Smooth muscle cell (in vitro differentiated cells): Measurements from ENCODE around the gene PDE11A. TPM values are rescaled to one million over a fixed set of nuclear protein-coding genes. Genes with fewer than 3 reads are reported as not detected.

ENCODE experiments used
- DNase-seq: peaks from one replicate; lab custom pipeline; 2025; ENCODE audit not compliant: unreplicated experiment; lab: John Stamatoyannopoulos, UW
- H2AFZ ChIP-seq: fragments of 200-600 bp; sonication (generic); 2 replicates; pipeline ENCODE4 v1.6.0; 2016; ENCODE audit warnings: antibody characterized with exemption, low read depth, mild to moderate bottlenecking
- H3F3A ChIP-seq: fragments of 200-600 bp; sonication (generic); 2 replicates; pipeline ENCODE4 v1.6.0; 2017; ENCODE audit warnings: antibody characterized with exemption, low read depth
- H3K27ac ChIP-seq: fragments of 200-600 bp; sonication (generic); 2 replicates; pipeline ENCODE4 v1.5.1; 2016; ENCODE audit warnings: low read depth, mild to moderate bottlenecking
- H3K27me3 ChIP-seq: fragments of 200-600 bp; sonication (generic); 2 replicates; pipeline ENCODE4 v1.6.1; 2016; ENCODE audit warnings: low read depth, mild to moderate bottlenecking
- H3K36me3 ChIP-seq: fragments of 200-600 bp; sonication (generic); 2 replicates; pipeline ENCODE4 v1.5.1; 2016; ENCODE audit warnings: low read depth
- H3K4me1 ChIP-seq: fragments of 200-600 bp; sonication (generic); 2 replicates; pipeline ENCODE4 v1.5.1; 2016; ENCODE audit warnings: low read depth
- H3K4me2 ChIP-seq: fragments of 200-600 bp; sonication (generic); 2 replicates; pipeline ENCODE4 v1.6.0; 2016; ENCODE audit warnings: mild to moderate bottlenecking
- H3K4me3 ChIP-seq: fragments of 200-600 bp; sonication (generic); 2 replicates; pipeline ENCODE4 v1.5.1; 2016; ENCODE audit warnings: mild to moderate bottlenecking
- H3K79me2 ChIP-seq: fragments of 200-600 bp; sonication (generic); 2 replicates; pipeline ENCODE4 v1.6.0; 2016; ENCODE audit warnings: low read depth, mild to moderate bottlenecking
- H3K9ac ChIP-seq: fragments of 200-600 bp; sonication (generic); 2 replicates; pipeline ENCODE4 v1.6.0; 2016; ENCODE audit warnings: low read depth
- H3K9me3 ChIP-seq: fragments of 200-600 bp; sonication (generic); replicated peaks from 2 replicates; pipeline ENCODE4 v1.5.1; 2016; ENCODE audit warnings: low read depth
- H4K20me1 ChIP-seq: fragments of 200-600 bp; sonication (generic); 2 replicates; pipeline ENCODE4 v1.6.0; 2016; ENCODE audit warnings: low read depth
- WGBS: methylation state at CpG from one replicate; pipeline ENCODE4 v1.1.7; 2016; ENCODE audit warnings: low lambda C conversion rate; 5-methylcytosine and 5-hydroxymethylcytosine counted together
- polyA plus RNA-seq: library from polyadenylated mRNA; unstranded; fragments of >200 nt; fragmentation: Nextera tagmentation; extraction: Ambion mirVana; gene quantifications from 2 replicates; pipeline ENCODE4 v1.2.1, GENCODE V29; 2016
- total RNA-seq: library from RNA; depleted of rRNA; stranded (reverse); fragments of >200 nt; gene quantifications from 2 replicates; pipeline ENCODE4 v1.2.3, GENCODE V29; 2014
- TF ChIP-seq, protein P1 (sequence below): fragments of 200-600 bp; sonication (generic); IDR thresholded peaks from 2 replicates; pipeline ENCODE4 v1.5.1; 2017; ENCODE audit warnings: borderline replicate concordance, mild to moderate bottlenecking, antibody characterized with exemption; ENCODE audit not compliant: insufficient read depth, poor library complexity, severe bottlenecking

PDE11A gene
- total and polyA plus RNA-seq, 2 experiments from 2014 or later: under 0.01 TPM; not detected in 1

DNA sequence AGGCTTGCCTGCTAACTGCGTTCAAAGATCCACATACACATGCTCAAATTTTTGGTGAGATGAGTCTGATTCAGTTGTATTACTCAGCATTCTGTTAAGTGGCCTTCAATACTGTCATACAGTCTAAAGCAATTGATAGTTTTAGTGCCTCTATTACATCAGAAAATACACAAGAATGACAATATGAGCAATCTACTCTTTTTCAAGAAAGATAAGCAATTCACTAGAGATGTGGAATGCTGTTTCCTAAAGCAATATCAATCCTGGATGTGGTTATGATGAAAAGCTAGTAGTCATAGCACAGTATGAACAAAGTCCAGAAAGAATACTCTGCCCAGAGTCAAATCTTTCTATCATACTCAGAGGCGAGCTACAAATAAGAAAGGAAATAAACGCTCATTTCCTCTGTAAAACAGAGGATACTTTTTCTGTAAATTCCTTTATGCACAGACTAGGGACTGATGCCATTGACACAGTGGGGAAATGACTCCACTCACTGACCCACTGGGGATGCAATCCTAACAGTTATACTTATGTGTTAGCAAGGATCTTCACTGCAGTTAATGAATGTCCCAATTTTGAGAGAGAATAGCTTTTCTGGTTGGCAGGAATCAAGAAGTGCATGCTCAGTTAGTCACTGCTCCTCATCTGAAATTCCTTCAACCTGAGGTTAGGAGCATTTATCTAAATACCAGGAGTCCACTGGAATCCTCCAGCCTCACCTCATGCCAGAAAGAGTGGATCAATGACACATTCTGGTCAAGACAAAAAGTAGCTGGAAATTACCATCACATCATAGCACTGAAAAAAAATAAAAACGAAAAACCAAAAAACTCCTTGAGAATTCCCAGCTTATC is 83.3 kb downstream of the PDE11A start:
- no peaks in the 10 kb centered on the region for H3K27me3 ChIP-seq
- no peak overlapping the region for H3K9ac ChIP-seq
- peak overlapping the region; percentile 58 for H3K27ac ChIP-seq
- H3K9me3 ChIP-seq: no peaks in the 10 kb centered on the region
- no peaks in the 10 kb centered on the region for H3K4me1 ChIP-seq
- H3K36me3 ChIP-seq: no peaks in the 10 kb centered on the region
- H4K20me1 ChIP-seq: no peaks in the 10 kb centered on the region
- no peaks in the 10 kb centered on the region for H3K79me2 ChIP-seq
- H3K4me2 ChIP-seq: no peak overlapping the region
- H3K4me3 ChIP-seq: no peak overlapping the region
- no peak for DNase-seq
- WGBS: 75% methylated on average over 4 of the region's 4 CpGs
- TF ChIP-seq, protein P1, sequence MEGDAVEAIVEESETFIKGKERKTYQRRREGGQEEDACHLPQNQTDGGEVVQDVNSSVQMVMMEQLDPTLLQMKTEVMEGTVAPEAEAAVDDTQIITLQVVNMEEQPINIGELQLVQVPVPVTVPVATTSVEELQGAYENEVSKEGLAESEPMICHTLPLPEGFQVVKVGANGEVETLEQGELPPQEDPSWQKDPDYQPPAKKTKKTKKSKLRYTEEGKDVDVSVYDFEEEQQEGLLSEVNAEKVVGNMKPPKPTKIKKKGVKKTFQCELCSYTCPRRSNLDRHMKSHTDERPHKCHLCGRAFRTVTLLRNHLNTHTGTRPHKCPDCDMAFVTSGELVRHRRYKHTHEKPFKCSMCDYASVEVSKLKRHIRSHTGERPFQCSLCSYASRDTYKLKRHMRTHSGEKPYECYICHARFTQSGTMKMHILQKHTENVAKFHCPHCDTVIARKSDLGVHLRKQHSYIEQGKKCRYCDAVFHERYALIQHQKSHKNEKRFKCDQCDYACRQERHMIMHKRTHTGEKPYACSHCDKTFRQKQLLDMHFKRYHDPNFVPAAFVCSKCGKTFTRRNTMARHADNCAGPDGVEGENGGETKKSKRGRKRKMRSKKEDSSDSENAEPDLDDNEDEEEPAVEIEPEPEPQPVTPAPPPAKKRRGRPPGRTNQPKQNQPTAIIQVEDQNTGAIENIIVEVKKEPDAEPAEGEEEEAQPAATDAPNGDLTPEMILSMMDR: no peak
- no peak overlapping the region for H2AFZ ChIP-seq
- H3F3A ChIP-seq: no peaks in the 10 kb centered on the region

DNA sequence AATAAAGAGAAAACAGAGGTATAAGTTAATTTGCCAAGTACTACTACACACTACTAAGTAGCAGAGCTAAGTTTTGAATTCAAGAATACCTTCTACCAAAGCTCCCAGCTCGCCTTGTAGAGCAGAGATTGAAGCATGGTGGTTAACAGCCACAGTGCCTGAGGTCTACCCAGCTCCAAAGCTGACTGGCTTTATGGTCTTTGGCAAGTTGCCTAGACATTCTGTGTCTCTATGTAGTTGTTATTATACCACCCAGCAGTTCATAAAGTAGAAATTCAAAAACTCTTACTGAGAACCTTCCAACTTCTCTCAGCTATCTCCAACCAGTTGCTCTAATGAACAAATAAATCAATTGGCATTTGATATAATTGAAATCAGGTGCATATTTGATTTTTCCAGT is 87.8 kb downstream of the PDE11A start:
- H3K4me2 ChIP-seq: no peak overlapping the region
- no peak for DNase-seq
- no peaks in the 10 kb centered on the region for H3F3A ChIP-seq
- no peak overlapping the region for H2AFZ ChIP-seq
- WGBS: 48% methylated on average over 1 of the region's 1 CpG
- no peak overlapping the region for H3K4me3 ChIP-seq
- no peaks in the 10 kb centered on the region for H3K36me3 ChIP-seq
- no peaks in the 10 kb centered on the region for H3K9me3 ChIP-seq
- H3K79me2 ChIP-seq: no peaks in the 10 kb centered on the region
- H3K4me1 ChIP-seq: no peaks in the 10 kb centered on the region
- TF ChIP-seq, protein P1: no peak
- no peaks in the 10 kb centered on the region for H3K27me3 ChIP-seq
- no peaks in the 10 kb centered on the region for H4K20me1 ChIP-seq
- H3K27ac ChIP-seq: no peak overlapping the region
- H3K9ac ChIP-seq: no peak overlapping the region

DNA sequence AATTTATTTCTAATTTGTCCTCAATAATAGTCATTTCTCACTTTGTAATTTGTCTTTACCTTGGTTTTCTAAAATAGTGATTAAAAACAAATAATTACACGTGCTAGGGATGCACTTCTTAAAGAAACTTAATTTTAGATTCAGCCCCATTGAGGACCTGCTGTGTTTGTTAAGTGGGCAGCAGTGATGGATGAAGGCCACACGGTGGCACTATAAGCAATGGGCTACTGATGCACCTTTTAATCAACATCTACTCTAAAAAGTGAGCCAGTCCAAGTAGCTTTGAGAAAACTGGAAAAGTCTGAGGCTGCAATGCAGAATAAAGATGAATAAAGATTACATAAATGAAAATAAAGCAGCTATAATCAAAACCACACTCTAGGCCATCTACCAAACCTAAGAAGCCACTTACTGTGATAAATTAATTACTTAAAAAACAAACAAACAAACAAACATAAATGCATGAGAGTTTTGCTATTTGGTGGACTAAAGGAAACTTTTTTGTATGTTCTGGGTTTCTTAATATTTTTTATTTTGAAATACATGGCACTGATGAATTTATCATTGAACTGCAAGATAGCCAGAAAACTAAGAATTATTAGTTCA is 89.3 kb downstream of the PDE11A start:
- Histone ChIP-seq H3K9ac (no peak overlapping the region), H3F3A (no peaks in the 10 kb centered on the region), H3K4me1 (no peaks in the 10 kb centered on the region), H3K4me2 (no peak overlapping the region), H3K27ac (no peak overlapping the region), H3K79me2 (no peaks in the 10 kb centered on the region), H3K9me3 (no peaks in the 10 kb centered on the region), H3K4me3 (no peak overlapping the region), H3K36me3 (no peaks in the 10 kb centered on the region), H4K20me1 (no peaks in the 10 kb centered on the region), H2AFZ (no peak overlapping the region), H3K27me3 (no peaks in the 10 kb centered on the region)
- WGBS: 0% methylated on average over 2 of the region's 2 CpGs
- DNase-seq: no peak
- TF ChIP-seq, protein P1: peak; percentile 85

DNA sequence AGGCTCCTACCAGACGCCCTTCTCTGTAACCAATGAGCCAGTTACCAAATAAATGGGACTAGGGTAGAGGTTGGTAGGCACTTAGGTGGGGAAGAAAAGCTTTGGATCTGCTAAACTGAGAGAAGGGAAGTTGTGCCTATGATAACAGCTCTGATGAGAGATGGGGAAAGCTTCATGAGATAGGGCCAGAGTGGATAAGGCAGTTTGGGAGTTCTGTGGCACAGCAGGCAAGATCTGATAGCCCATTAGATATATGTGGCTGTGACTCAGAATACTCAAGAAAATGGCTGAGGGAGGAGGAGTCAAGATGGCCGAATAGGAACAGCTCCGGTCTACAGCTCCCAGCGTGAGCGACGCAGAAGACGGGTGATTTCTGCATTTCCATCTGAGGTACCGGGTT is 99.8 kb downstream of the PDE11A start:
- Histone ChIP-seq H3K36me3 (no peaks in the 10 kb centered on the region), H3K9ac (no peak overlapping the region), H3K79me2 (no peaks in the 10 kb centered on the region), H3K27me3 (no peaks in the 10 kb centered on the region), H3F3A (no peaks in the 10 kb centered on the region), H3K9me3 (no peaks in the 10 kb centered on the region), H4K20me1 (no peaks in the 10 kb centered on the region), H3K4me1 (no peaks in the 10 kb centered on the region), H2AFZ (no peak overlapping the region), H3K4me2 (no peak overlapping the region), H3K27ac (no peak overlapping the region), H3K4me3 (no peak overlapping the region)
- no peak for DNase-seq
- TF ChIP-seq, protein P1: no peak
- WGBS: 64% methylated on average over 7 of the region's 8 CpGs
